ENCODE results near the gene CDRT15L2.
"Not testable (repeated sequence)": the region's sequence is repeated elsewhere in the genome, so short reads cannot be mapped to it uniquely, and the experiment has no call there.

GRCh38 chr17:20533206-20533605 lies 46.3 kb upstream of the CDRT15L2 start:
- not testable (repeated sequence) for TF ChIP-seq POLR2A, CTCF (IDR thresholded peaks at IDR 0.05)
